Fibroblast of skin of scalp (primary cell): ENCODE measurements around the gene A3GALT2.

Source experiments
- DNase-seq: peaks from one replicate; pipeline ENCODE4 v3.0.0-alpha.2; 2013

Gene A3GALT2

GRCh38 chr1:33270808-33271465, 50.0 kb downstream of the A3GALT2 start:
- no peak for DNase-seq

- no peak for DNase-seq
Observed at GRCh38 chr1:33270379-33270778, 50.5 kb downstream of the A3GALT2 start.

- no peak for DNase-seq
Observed at GRCh38 chr1:33269621-33270020, 51.3 kb downstream of the A3GALT2 start.

GRCh38 chr1:33268927-33269610, 51.8 kb downstream of the A3GALT2 start:
- no peak for DNase-seq

- no peak for DNase-seq
Observed at GRCh38 chr1:33268457-33268856, 52.4 kb downstream of the A3GALT2 start.

- DNase-seq, result no peak
Observed at GRCh38 chr1:33267468-33268205, 53.3 kb downstream of the A3GALT2 start.

GRCh38 chr1:33266766-33267165, 54.1 kb downstream of the A3GALT2 start:
- no peak for DNase-seq

- no peak for DNase-seq
Observed at GRCh38 chr1:33265780-33266605, 54.9 kb downstream of the A3GALT2 start.

GRCh38 chr1:33263890-33264504, 56.9 kb downstream of the A3GALT2 start:
- no peak for DNase-seq

GRCh38 chr1:33261344-33261743, 59.6 kb downstream of the A3GALT2 start:
- no peak for DNase-seq

GRCh38 chr1:33260439-33260838, 60.5 kb downstream of the A3GALT2 start:
- no peak for DNase-seq

GRCh38 chr1:33259879-33260278, 61.0 kb downstream of the A3GALT2 start:
- DNase-seq, result no peak

- no peak for DNase-seq
Observed at GRCh38 chr1:33258788-33259274, 62.1 kb downstream of the A3GALT2 start.

GRCh38 chr1:33257772-33258712, 62.9 kb downstream of the A3GALT2 start:
- DNase-seq, result no peak

GRCh38 chr1:33257207-33257771, 63.6 kb downstream of the A3GALT2 start:
- no peak for DNase-seq
